Activated naive CD4-positive, alpha-beta T cell (primary cell): Measurements from ENCODE around the gene NFAM1.

ENCODE experiments used
- DNase-seq, 4 experiments: peaks; one replicate each; lab custom pipeline; 2025; lab: John Stamatoyannopoulos, UW

The NFAM1 gene

DNA sequence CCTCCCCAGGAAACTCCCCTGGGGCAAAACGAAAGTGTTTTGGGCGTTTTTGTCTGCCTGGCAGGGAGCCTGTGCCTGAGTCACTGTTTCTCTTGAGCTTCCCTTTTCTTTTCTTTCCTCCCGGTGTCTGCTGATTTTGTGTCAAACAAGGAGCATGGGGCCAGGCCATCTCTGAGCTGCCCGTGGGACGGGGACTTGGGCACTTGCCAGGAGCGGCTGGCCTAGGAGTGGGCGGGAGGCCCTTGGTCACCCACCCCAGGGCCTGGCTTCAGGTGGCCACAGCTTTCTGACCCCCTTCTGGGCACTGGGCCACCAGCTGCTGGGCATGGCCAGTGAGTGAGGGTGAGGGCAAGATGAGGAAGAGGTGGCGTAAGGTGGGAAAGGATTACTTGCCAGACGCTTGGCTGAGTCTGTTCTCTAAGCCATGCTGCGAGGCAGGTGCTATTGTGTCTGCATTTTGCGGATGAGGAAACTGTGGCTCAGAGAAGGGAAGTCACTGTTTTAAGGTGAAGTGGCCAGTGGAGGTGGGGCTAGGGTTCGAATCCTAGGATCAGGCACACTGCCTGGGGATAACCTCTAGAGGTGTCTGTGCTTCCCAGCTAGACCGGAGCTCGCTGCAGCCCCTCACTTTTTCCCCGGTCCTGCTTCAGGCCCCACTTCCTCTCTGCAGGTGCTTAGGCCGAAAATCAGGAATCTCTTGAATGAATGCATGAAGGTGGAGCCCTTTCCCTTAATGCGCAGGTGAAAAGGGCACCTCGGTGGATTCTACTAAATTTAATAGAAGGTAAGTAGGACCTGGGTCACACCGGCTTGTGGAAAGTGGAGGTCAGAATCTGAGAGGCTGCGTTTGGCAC is 7.8 kb upstream of the NFAM1 start:
- DNase-seq: no peak

DNA sequence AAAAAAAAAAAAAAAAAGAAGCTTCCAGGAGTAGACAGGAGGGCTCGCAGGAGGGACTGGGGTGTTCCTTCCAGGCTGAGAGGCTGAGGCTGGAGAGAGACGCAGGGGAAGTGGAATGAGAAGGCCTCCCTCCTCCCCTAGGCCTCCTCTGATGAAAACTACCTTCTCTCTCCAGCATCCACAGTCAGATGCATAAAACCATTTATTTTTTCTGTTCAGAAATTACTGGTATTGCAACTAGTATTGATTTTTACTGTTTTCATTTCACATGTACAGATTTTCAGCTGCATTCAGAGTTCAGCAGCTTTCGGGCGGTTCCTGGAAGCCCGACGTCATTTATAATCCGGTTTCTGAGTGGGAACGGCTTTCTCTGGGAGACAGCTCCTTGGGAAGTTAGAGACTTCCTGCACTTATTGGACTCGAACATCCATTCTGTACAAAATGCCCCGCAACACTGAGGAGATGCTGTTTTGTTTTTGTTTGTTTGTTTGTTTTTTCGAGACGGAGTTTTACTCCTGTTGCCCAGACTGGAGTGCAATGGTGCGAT is 6.9 kb upstream of the NFAM1 start:
- no peak for DNase-seq

DNA sequence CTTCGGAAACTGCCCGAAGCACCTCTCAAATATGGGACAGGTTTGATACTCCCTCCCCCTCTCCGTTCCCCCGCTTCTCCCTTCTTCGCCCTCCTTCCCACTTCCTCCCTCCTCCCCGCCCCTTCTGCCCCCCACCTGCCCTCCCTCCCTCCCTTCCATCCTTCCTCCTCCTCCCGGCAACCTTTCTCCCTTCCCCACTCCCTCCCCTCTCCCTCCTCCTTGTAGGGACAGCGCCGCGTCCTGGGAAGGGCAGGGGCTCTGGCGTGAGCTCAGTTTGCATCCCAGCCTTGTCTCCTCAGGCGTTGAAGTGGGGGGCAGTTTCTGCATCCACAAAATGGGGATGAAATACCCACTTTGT is 6.1 kb upstream of the NFAM1 start:
- DNase-seq: no peak

DNA sequence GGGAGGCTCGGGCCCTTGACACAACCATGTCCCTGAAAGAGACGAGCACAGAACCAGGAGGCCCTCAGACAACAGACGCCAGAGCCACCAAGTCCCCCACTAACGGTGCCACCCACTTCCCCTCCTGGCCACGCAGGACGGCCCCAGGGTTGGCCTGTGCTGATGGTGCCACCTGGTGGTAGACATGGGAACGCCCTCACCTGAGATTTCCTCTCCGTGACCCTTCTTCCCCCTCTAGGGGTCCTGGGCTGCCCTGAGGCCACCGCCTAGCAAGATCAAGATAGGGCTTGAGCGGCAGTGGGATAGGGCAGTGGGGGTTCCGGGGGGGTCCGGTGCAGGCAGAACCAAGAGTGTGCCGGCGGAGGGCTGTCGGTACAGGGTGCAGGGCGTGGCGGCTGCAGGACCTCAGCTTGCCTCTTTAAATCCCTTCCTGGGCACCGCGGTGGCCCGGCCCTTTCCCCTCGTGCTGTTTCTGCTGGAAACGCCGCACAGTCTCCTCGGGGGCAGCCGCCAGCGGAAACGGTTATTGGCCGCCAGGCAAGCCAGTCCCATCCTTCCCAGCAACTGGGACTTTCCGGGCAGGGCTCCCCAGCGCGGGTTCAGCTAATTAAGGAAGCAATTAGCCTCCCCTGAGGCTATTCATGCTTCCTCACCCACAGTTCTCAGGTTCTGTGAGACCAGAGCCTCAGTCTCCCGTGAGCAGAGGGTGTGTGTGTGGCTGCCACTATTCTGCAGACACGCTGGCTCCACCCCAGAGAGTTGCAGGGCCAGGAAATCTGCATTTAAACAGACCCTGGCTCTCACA is 5.5 kb upstream of the NFAM1 start:
- peak; percentile 59 to 80 (median 73) for DNase-seq

DNA sequence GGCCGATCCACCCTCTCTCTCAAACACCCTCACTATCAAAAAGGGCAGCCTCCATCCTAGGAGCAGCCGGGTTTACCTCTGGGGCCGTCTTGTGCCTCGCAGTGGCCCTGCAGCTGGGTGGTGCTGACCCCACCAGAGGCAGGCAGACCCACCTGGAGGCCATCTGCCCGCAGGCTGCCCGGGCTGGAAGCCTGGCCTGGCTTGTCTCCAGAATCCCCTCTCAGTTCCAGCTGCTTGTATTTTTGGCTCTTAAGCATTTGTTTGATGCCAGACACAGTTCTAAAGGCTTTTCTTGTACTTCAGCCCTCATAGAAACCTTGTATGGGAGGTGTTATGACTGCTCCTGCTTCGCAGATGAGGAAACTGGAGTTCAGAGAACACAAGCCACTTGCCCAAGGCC is 4.2 kb upstream of the NFAM1 start:
- DNase-seq: no peak

DNA sequence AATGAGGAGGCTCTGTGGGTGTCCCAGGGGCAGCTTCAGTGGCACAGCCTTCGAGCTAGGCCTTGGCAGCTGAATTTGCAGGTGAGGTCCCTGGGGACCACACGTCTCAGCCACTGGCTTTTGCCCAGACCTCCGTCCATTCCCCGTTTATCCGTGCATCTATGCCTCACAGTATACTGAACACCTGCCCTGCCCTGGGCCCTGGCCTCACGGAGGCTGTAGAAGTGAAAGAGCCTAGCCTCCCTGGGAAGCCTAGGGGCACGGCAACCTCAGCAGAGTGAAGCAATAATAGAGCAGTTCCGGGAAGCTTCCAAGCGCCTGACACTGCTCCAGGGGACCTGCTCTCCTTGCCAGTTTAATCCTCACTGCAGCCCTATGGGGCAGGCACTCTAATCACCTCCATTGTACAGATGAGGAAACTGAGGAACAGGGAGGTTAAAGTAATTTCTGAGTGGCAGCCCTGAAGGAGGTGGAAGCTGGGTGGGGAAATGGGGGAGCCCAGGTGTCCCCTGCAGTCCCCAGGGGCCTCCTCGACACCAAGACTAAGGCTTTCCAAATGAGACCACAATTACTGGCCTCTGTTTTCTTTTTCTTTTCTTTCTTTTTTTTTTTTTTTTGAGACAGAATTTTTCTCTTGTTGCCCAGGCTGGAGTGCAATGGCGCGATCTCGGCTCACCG is 2.7 kb upstream of the NFAM1 start:
- DNase-seq: no peak

DNA sequence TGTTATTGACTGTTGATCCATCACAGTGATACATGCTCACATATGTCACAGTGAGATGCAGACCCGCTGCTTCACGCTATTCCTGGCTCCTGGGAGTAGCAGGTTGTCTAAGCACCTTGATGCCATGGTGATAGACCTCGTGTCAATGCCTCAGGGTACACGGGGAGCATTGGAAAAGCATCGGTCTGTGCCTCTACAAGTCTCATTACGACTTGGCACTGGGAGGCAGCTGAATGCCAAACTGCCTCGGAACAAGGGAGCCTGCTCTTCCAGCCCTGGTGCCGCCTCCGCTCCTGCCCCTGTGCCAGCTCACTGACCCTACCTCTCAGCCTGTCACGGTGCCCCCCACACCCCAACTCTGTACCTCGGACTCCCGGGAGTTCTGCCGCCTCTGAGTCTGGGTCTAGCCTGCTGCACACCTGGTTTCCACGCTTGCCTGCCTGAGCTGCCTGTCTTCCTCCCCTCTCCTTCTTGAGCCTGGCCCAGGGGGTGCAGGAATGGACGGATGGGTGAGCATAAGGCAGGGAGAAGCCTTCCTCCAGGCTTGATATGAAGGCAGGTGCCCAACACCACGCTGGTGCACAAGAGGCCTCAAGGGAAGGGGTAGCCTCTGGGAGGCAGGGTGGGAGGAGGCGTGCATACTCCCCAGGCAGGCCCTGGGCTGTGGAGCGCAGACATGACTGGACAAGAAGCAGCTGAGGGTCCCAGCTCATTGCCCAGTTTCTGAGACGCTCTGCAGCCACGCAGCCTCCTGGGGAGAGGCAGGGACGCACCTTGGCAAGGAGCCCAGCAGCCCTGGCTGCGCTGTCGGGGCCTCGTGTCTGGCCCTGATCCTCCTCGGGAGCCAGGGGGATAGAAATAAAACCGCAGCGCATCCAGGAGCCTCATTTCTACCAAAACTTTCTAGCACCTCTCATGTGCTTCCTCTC is 1.8 kb upstream of the NFAM1 start:
- DNase-seq: no peak

DNA sequence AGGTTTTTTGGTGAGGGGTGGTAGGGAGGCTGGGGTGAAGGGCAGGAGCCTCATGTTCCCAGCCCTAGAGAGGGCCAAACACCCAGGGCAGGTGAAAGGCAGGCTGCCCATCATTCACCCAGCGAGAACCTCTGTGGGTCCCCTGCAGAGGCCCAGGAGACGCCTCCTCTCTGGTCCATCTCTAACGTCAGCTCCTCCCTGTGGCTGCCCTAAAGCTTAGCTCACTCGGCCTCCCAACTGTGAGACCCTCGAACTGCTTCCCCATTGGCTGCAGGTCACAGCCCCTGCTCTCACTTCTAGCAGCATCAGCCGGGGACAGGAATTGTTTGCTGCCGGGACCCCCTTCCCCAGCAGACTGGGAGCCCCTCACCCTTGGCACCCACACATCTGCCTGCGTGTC is 615 bp upstream of the NFAM1 start:
- no peak for DNase-seq

DNA sequence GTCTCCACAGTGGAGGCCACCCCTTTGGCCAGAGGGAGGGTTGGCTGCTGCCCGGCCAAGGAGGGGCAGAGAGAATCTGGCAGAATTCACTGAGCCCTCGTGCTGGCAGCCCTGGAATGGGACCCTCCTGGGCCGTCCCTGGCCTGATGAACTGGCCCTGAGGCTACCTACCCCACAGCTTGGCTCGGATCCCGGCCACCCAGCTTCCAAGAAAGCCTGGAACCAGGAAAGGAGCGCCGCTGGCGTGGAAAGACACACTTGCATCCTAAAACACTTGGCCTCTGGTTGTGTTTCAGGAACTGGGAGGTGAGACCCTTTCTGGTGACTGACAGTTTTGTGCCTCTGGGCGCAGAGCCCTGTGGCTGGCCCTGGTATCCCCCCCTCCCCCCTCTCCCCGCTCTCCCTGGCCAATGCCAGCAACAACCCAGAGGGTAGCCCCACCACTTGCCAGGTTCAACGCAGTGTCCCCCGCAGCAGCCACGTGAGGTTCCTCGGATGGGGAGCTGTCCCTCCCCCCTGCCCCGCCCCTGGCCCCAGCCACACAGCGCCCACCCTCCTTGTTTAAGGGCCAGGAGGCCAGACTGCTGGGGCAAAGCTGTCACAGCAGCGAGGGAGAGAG is 693 bp downstream of the NFAM1 start:
- no peak for DNase-seq

DNA sequence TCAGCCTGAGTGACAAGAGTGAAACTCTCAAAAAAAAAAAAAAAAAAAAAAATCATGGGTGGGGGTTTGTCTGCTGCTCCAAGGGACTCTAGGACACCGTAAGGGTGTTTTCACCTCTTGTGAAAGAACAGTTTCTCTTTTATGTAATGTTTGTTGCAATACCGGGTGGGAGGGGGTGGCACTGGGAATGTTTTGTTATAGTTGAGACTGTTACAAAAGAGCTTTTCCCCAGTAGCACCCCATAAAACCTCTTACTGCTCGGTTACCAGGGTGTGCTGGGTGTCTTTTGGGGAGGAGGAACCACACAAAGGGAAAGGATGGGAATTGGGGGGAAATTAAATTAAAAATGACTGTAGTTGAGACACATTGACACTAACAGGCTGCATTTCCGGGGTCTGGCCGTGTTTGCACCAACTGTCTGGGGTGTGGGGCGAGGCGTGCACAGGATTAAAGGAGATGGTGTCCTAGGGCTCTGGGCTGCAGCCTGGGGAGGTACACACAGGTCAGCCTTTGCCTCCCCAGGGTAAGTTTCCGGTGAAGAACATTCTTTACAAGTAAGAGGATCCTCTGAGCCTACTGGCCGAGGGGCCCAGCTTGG is 1.6 kb downstream of the NFAM1 start:
- DNase-seq: no peak

DNA sequence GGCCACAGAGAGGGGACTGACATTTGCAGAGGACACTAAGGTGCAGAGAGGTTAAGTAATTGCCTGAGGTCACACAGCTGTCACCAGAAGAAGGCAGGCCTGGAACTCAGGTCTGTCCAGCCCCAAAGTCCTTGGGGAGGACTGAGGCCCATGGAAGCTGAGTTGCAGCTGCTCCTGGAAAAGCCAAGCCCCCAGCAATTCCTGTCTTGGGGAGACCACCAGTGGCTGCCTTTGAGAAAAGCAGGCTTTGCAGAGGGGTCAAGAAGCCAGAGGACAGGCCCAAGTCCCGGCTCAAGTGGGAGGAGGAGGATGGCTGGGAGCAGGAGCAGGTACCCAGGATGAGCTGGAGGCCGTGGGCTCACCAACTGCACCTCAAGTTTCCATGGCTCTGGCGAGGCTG is 3.4 kb downstream of the NFAM1 start:
- no peak for DNase-seq

DNA sequence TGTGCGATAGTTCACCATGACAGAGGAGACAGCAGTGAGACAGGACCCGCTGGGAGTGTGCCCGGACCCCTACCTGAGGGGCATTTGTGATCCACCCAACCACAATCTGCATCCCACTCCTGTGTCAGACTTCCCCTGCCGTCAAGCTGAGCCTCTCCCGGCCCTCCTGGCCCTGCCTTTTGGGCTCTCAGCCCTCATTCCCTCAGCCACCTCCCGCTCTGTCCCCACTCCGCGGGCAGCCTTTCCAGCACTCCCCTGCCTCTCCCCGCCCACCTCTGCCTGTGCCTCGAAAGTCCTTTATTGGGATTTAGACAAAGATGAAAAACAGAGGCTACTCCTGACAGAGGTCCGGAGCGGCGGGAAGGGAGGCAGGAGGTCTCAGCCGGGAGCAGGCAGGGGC is 4.2 kb downstream of the NFAM1 start:
- no peak for DNase-seq

DNA sequence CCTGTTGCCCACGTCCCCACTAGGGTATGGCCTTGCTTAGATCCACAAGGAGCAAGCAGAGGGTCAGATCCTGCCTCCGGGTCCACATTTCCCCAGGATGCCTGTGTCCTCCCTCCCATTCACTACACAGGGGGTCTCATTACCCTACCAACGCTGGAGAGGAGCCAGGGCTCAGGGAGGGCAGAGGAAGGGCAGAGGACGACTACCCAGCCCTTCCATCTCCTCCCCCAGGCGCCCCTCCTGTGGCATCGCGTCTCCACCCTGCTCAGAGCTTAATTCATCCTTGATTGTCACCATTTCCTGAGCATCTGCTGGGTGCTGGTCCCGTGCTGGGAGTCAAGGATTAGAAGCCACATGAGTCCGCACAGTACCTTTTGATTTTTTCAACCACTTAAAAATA is 5.0 kb downstream of the NFAM1 start:
- no peak for DNase-seq

DNA sequence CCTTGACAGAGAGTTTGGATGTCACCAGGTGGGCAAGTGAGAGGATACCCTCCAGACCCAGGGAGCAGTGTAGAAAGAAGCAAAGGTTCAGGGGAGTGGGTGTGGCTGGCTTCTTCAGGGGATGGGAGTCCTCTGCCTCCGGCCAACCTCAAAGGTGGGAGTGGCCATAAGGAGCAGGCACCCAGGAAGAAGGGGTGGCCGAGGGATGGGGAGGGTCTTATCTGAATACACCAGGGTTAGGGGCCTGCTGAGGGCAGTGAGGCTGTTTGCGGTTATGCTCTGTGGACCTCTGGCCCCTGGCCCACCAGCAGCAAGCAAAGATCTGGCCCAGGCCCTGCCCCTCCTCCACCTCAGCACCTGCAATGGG is 6.2 kb downstream of the NFAM1 start:
- no peak for DNase-seq

DNA sequence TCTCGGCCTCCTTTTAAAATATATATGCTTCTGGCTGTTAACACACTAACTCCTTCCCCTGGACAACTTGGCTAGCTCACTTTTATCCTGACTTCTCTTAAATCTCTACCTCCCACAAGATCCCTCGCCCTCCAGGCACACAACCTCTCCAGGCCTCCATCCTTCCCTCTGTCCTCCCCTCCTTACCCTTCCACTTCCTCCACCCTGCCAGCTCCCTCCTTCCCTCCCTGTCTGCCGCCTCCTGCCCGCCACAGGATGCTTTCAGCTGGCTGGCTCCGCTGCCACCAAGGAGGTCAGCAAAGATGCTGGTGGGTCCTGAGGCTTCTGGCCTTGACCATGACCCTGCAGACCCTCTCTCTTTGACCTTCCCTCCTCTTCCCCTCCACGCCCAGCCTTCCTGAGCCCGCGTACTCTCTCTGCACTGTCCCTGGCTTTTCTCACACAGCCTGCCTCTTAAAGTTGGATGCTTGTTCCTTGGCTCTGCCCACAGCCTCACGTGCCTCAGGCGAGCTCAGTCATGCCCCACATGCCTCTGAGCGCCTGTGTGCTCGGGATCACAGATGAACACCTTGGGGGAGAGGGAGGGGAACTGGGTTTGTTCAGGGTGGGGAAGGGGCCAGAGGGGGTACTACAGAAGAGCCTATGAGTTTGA is 6.7 kb downstream of the NFAM1 start:
- no peak for DNase-seq

DNA sequence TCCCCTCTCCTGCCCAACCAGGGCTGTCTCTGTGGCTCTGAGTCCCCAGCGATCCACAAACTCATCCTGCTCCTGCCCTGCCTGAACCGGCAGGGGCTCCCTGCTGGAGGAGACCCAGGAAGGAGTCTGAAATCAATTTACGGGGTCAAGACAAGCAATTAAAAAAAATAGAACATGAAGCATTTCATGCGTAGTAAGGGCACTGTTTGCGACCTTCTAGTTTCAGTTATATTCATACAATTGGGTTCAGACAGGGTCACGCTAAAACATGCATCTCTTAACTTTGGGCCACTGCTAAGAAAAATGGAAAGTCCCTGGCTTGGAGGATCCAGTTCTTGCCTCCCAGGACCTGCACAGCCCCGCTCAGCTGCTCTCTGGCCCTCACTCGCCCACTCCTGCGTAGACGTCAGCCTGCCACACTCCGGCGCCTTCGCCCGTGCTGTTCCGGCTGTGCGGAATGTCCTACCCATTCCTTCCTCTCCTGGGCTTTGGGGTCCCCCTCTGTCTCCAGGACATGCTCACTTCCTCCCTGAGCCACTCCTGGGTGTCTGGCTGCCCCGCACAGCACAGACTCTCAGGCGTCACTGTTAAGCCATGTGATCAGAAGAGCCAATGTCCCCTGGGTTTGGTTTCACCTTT is 12.8 kb downstream of the NFAM1 start:
- DNase-seq: no peak

DNA sequence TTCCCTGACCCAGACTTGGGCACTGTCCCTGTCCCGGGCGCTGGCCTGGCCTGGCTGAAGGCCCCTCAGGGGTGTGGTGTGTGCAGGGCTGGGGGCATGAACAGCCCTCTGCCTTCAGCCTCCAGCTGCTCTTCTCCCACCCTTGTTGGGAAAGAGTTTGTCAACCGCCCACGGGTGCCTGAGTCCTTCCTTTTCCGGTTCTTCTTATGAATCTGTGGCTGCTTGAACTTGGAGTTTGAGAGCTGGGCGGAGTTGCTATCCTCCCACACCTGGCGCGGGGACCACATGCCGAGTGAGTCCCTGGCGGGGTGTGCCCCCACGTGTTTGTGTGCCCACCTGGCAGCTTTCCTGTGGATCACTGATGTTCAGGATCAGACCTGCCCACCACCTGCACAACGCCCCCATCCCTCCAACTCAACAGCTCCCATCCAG is 13.4 kb downstream of the NFAM1 start:
- DNase-seq: no peak

DNA sequence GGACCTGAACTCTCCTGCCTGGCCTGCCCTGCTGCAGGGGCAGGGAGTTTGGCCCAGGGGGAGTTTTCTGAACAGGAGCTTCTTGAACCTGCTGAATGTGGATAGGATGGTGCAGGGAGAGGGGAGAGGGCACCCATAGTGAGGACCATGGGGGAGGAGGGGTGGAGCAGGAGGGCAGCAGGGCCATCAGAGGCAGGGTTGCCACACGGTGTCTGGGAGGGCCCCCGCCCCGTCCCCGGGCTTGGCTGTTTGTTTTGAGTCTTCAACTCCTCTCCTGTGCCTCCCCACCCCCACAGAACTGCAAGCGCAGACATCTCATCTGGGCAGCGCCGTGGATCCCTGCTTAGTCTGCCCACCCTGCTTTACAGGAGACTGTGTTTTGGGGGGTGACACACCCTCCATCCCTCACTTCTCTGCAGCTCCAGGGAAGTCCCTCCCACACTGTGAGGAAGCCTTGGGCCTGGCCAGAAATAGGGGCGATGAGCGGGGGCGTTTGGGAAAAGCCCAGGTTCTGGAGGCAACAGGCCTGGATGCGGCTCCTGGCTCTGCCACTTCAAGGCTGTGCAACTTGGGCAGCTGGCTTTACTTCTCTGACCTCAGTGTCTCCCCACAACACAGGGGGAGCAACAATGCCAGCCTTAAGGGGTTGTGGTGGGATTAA is 14.4 kb downstream of the NFAM1 start:
- DNase-seq: no peak

DNA sequence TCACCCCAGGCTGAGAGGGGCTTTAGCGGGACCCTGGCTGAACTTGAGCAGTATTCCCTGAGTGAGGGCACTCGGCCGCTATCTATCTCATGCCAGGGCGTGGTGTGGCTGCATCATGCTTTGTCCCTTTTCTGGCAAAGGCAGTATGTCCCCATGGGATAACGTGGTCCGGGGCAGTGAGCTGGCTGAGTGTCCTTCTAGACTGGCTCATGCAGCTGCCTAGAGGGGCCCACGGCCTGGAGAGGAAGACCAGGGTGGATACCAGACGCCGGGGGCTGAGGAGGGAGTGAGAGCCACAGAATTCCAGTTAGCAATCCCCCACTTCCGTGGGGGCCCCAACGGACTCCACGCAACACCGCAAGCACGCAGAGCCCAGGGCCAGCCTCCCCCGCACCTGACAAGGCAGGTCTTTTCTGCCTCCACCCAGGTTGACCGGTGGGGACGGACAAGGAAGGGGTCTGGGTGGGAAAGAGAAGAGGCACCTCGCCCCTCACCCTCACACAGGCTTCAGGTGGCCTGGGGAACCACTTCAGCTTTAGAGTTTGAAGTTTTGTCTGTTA is 15.5 kb downstream of the NFAM1 start:
- DNase-seq: no peak
